ENCODE results near the gene MIXL1. TPM values are rescaled to one million over a fixed set of nuclear protein-coding genes. Genes with fewer than 3 reads are reported as not detected.
A peak's percentile ranks its signal among the peaks of the same experiment; 100 is the strongest.
"Not testable (repeated sequence)": the region's sequence is repeated elsewhere in the genome, so short reads cannot be mapped to it uniquely, and the experiment has no call there.

Gene MIXL1
- total RNA-seq, 2 experiments from 2014 or later = not detected

DNA sequence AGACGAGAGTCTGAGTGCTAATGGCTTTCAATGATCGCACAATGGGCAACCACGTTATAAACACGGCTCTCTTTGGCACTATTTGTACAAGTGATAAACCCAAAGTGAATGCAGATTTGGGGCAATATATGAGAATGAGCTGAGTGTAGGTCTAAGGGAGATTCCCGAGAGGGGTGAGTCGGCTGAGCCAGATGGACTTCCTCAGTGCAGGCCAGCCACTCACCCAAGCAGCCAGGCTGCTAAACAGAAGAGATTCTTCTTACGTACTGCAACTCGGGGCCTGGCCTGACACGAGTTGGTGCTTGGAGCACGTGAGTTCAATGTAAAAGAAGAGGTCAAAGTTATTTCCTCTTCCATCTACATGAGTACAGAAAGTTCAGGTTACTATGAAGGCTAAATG lies 6.2 kb upstream of the MIXL1 start:
- H3K9me3 Mint-ChIP-seq = no peaks in the 10 kb centered on the region
- H3K36me3 Mint-ChIP-seq (ENCODE audit: low read depth) = no peaks in the 10 kb centered on the region
- no peaks in the 10 kb centered on the region for H3K4me1 Mint-ChIP-seq (ENCODE audit: low read depth)
- H3K27me3 Mint-ChIP-seq (ENCODE audit: low read depth) = peaks cover 3% of the 10 kb centered on the region
- DNase-seq = no peak
- no peak overlapping the region for H3K4me3 Mint-ChIP-seq
- intact Hi-C loops (cut with micrococcal nuclease) = no loop called here
- H3K27ac Mint-ChIP-seq = no peak overlapping the region
- CTCF ChIA-PET = no interaction called here

DNA sequence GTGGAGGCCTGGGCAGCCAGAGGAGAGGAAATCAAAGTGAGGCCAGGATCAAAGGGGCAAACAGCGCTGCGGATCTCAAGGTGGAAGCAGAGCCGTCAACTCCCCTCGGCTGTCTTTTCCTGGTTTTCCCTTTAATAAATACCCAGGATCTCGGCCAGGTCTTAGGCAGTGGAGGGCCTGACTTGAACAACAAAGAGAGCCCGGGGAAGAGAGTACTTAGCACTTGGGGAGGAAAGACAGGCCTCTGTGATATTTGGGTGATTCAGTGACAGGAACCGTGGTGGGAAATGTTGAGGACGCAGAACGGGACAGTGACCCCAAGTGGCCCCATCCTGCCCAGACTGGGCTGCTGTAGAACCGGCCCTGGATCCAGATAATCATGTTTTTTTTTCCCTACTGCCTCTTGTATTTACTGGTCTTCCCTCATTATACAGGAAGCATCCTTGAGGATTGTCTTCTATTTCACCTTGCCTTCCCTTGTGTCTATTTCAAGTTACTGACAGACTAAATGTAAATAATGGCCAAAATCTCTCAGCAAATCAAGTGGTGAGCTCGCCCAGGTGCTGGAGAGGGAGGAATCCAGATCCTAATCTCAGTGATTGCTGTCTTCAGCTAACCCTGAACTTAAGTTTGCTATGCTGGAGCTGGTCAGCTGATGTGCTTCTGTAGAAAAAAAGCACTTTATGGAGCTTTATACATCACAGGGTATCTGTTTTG lies 2.8 kb upstream of the MIXL1 start:
- Mint-ChIP-seq H3K27ac (no peak overlapping the region), H3K9me3 (no peaks in the 10 kb centered on the region), H3K4me3 (no peak overlapping the region), H3K4me1 (ENCODE audit: low read depth) (peaks cover 5% of the 10 kb centered on the region), H3K36me3 (ENCODE audit: low read depth) (no peaks in the 10 kb centered on the region), H3K27me3 (ENCODE audit: low read depth) (peaks cover 15% of the 10 kb centered on the region)
- intact Hi-C loops (cut with micrococcal nuclease) = loop anchor here (10.0 kb wide), 1 partner anchor 114 kb away; no protein-coding TSS in a partner anchor
- CTCF ChIA-PET = interaction anchor here (0.6 kb wide), 1 partner anchor 17 kb away, joined by 5 read pairs; no protein-coding TSS in a partner anchor
- DNase-seq = no peak

DNA sequence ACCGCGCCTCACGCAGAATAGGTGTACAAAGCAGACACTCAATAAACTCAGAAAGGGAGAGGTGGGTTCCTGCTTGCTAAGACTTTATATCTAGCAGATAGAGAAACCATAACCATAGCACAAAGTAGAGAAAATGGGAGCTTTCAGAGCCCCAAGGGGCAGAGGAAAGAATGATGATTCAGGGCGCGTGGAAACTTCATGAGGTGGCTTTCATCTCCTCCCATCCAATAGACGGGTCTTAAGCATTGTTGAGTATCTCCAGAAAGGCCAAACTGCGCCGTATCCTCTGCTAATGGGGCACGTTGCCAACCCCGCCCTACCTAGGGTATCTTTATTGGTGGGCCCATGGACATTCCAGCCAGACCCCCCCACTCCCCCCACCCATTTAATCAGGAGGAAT lies 778 bp upstream of the MIXL1 start:
- H3K36me3 Mint-ChIP-seq (ENCODE audit: low read depth) = peaks cover 1% of the 10 kb centered on the region
- peaks cover 5% of the 10 kb centered on the region for H3K4me1 Mint-ChIP-seq (ENCODE audit: low read depth)
- no peak overlapping the region for H3K27ac Mint-ChIP-seq
- H3K9me3 Mint-ChIP-seq = no peaks in the 10 kb centered on the region
- peaks cover 20% of the 10 kb centered on the region for H3K27me3 Mint-ChIP-seq (ENCODE audit: low read depth)
- intact Hi-C loops (cut with micrococcal nuclease) = loop anchor here (10.0 kb wide), 1 partner anchor 112 kb away; no protein-coding TSS in a partner anchor
- CTCF ChIA-PET = interaction anchor here (1.2 to 3.2 kb wide), 3 partner anchors 97 to 154 kb away, joined by 4 to 9 read pairs (median 6); no protein-coding TSS in a partner anchor
- no peak for DNase-seq
- peak overlapping the region; percentile 24 for H3K4me3 Mint-ChIP-seq

DNA sequence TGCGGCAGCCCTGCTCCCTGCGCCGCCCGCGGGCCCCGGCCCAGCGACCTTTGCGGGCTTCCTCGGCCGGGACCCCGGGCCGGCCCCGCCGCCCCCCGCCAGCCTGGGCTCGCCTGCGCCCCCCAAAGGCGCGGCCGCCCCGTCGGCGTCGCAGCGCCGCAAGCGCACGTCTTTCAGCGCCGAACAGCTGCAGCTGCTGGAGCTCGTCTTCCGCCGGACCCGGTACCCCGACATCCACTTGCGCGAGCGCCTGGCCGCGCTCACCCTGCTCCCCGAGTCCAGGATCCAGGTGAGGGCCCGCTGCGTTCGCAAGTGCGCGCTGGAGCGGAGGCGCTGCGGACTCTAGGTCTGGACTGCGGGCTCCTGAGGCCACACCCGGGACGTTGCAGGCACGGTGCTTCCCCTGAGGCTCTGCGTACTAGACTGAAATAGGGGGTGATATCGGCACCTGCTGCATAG lies 351 bp downstream of the MIXL1 start:
- intact Hi-C loops (cut with micrococcal nuclease) = loop anchor here (10.0 kb wide), 1 partner anchor 111 kb away; no protein-coding TSS in a partner anchor
- CTCF ChIA-PET = interaction anchor here (0.9 to 3.2 kb wide), 3 partner anchors 98 to 185 kb away, joined by 4 to 9 read pairs (median 4); partner anchors contain the start of gene PARP1
- Mint-ChIP-seq H3K27me3 (ENCODE audit: low read depth) (peaks cover 20% of the 10 kb centered on the region), H3K4me3 (peak overlapping the region; percentile 68), H3K27ac (no peak overlapping the region), H3K36me3 (ENCODE audit: low read depth) (peaks cover 1% of the 10 kb centered on the region), H3K9me3 (no peaks in the 10 kb centered on the region), H3K4me1 (ENCODE audit: low read depth) (peaks cover 5% of the 10 kb centered on the region)
- peak; percentile 16 for DNase-seq

DNA sequence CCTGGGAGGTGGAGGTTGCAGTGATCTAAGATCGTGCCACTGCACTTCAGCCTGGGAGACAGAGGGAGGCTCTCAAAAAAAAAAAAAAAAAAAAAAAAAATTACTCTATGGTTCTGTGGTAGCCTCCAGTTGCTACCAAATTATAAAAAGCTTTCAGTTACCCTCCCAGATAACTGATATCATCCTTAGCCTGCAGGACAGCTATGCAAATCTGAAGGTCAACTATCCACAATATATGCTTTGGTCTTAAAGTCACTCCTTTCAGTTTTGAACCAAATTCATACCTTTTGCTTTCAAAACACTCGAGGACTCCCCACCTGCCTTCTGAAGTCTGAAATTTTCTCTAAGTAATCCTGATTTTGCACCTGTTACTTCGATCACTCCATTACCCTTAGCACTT lies 3.1 kb downstream of the MIXL1 start:
- no peak for DNase-seq
- H3K27ac Mint-ChIP-seq = no peak overlapping the region
- no peak overlapping the region for H3K4me3 Mint-ChIP-seq
- peaks cover 20% of the 10 kb centered on the region for H3K27me3 Mint-ChIP-seq (ENCODE audit: low read depth)
- peaks cover 5% of the 10 kb centered on the region for H3K4me1 Mint-ChIP-seq (ENCODE audit: low read depth)
- peaks cover 1% of the 10 kb centered on the region for H3K36me3 Mint-ChIP-seq (ENCODE audit: low read depth)
- intact Hi-C loops (cut with micrococcal nuclease) = loop anchor here (10.0 kb wide), 1 partner anchor 108 kb away; no protein-coding TSS in a partner anchor
- H3K9me3 Mint-ChIP-seq = no peaks in the 10 kb centered on the region
- CTCF ChIA-PET = interaction anchor here (0.6 kb wide), 2 partner anchors 82 to 153 kb away, joined by 3 to 4 read pairs; no protein-coding TSS in a partner anchor

DNA sequence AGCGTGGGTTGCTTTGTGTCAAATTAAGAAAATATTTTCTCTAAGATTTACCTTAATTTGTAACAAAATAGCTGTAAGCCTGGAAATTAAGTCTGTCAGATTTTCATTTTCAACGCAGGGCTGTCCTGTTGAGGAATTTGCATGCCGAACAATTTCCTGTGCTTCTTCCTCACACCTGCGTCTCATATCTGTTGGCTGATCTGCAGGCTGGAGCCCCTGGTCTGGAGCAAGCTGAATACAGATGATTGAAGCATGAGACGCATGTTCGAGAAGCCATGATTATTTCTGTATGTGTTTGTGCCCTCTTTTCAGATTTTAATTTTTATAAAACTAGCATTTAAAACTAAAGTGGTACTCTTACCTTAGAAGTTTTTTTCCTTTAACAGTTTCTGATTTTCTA lies 9.8 kb downstream of the MIXL1 start:
- H3K27ac Mint-ChIP-seq = no peak overlapping the region
- no peak for DNase-seq
- peaks cover 16% of the 10 kb centered on the region for H3K36me3 Mint-ChIP-seq (ENCODE audit: low read depth)
- no peaks in the 10 kb centered on the region for H3K27me3 Mint-ChIP-seq (ENCODE audit: low read depth)
- no peaks in the 10 kb centered on the region for H3K9me3 Mint-ChIP-seq
- H3K4me1 Mint-ChIP-seq (ENCODE audit: low read depth) = no peaks in the 10 kb centered on the region
- H3K4me3 Mint-ChIP-seq = no peak overlapping the region
- intact Hi-C loops (cut with micrococcal nuclease) = no loop called here
- CTCF ChIA-PET = no interaction called here

DNA sequence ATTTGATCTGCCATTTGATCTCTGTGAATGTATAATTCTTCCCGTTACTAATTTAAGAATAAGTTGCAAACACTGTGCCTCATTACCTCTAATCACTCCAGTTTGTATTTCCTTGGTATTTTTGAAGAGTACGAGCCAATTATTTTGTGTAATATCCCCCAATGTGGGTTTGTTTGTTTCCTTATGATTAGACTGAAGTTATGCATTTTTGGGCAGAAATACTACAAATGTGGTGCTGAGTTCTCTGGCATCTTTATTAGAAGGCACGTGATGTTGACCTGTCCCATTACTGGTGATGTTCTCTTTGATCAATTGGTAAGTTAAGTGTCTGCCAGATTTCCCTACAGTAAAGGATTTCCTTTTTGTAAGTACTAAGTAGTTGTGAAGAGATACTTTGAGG lies 10.3 kb downstream of the MIXL1 start:
- no peak overlapping the region for H3K4me3 Mint-ChIP-seq
- intact Hi-C loops (cut with micrococcal nuclease) = no loop called here
- H3K4me1 Mint-ChIP-seq (ENCODE audit: low read depth) = no peaks in the 10 kb centered on the region
- CTCF ChIA-PET = no interaction called here
- DNase-seq = no peak
- no peak overlapping the region for H3K27ac Mint-ChIP-seq
- H3K9me3 Mint-ChIP-seq = no peaks in the 10 kb centered on the region
- H3K36me3 Mint-ChIP-seq (ENCODE audit: low read depth) = peaks cover 17% of the 10 kb centered on the region
- H3K27me3 Mint-ChIP-seq (ENCODE audit: low read depth) = no peaks in the 10 kb centered on the region

DNA sequence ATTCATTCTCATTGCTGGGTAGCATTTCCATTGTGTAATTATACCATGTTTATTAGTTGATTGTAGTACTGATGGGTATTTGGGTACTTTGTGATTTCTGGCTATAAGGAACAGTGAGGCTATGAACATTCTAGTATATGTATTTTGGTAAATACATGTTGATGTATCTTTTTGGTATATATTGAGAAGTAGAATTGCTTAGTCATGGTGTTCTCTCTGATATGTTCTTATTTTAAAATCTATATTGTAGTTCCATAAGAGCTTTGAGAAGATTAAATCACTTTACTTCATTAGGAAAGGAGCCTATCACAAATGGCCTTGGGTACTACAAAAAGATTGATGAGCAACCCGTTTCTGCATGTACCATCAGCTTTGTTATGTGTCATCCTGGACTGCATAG lies 13.4 kb downstream of the MIXL1 start:
- Mint-ChIP-seq H3K27ac (no peak overlapping the region), H3K36me3 (ENCODE audit: low read depth) (peaks cover 25% of the 10 kb centered on the region), H3K4me3 (no peak overlapping the region), H3K27me3 (ENCODE audit: low read depth) (no peaks in the 10 kb centered on the region), H3K9me3 (no peaks in the 10 kb centered on the region), H3K4me1 (ENCODE audit: low read depth) (no peaks in the 10 kb centered on the region)
- intact Hi-C loops (cut with micrococcal nuclease) = no loop called here
- no peak for DNase-seq
- CTCF ChIA-PET = interaction anchor here (0.7 kb wide), 2 partner anchors 16 to 41 kb away, joined by 4 to 5 read pairs; no protein-coding TSS in a partner anchor

DNA sequence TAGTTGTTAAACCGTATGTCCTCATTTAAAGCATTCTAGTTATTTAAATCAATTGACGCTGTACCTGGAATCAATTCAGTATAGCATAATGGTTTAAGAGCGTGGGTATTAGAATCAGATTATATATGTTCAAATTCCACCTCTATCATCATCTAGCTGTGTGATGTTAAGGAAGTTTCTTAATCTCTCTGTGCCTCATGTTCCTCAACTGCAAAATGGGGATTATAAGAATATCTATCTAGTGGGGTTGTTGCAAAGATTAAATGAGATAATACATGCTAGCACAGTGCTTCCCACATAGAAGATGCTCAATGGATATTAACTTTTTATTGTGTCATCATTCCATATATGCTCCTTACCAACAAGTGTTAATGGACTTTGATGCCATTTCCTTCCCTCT lies 16.0 kb downstream of the MIXL1 start:
- DNase-seq = no peak
- no peaks in the 10 kb centered on the region for H3K4me1 Mint-ChIP-seq (ENCODE audit: low read depth)
- no peaks in the 10 kb centered on the region for H3K27me3 Mint-ChIP-seq (ENCODE audit: low read depth)
- H3K4me3 Mint-ChIP-seq = no peak overlapping the region
- CTCF ChIA-PET = no interaction called here
- H3K27ac Mint-ChIP-seq = no peak overlapping the region
- intact Hi-C loops (cut with micrococcal nuclease) = no loop called here
- H3K9me3 Mint-ChIP-seq = no peaks in the 10 kb centered on the region
- H3K36me3 Mint-ChIP-seq (ENCODE audit: low read depth) = peaks cover 26% of the 10 kb centered on the region

DNA sequence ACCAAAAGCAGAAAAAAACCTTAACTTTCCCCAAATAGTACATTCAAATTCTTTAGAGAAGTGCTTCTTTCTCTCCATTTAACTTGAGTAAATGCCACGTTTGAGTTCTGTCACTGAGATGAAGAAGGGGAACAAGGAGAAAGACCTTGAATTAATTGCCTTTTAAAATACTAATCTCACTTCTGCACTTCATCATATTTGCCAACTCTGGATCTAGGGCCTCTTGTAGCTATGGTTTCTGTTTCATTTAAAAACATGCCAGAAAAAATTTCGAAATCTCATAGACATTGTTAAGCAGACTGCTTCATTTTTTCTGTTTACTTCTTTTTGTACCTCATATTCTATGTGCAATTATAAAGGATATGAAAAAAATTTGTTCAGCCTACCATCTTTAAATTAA lies 24.6 kb downstream of the MIXL1 start:
- Mint-ChIP-seq H3K27ac (no peak overlapping the region), H3K36me3 (ENCODE audit: low read depth) (peaks cover 12% of the 10 kb centered on the region), H3K9me3 (no peaks in the 10 kb centered on the region), H3K27me3 (ENCODE audit: low read depth) (no peaks in the 10 kb centered on the region), H3K4me1 (ENCODE audit: low read depth) (no peaks in the 10 kb centered on the region), H3K4me3 (no peak overlapping the region)
- DNase-seq = no peak
- intact Hi-C loops (cut with micrococcal nuclease) = no loop called here
- CTCF ChIA-PET = no interaction called here

DNA sequence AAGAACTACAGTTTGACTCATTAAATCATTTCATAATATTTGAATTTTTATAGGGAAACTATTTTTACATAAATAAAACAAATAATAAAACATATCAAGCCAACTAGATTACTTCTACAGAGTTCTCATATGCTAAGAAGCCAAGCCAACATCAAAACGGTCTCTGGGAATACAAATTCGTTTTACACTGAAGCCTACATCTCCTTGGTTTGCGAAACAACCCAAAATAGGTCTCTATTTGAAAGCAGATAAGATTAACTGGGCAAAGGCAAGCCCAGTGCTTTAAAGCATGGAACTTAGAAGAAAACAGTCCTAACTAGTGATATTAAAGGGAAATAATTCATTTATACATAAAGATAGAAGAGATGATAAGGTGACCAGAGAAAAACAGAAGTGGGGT lies 25.3 kb downstream of the MIXL1 start:
- H3K4me1 Mint-ChIP-seq (ENCODE audit: low read depth) = no peaks in the 10 kb centered on the region
- intact Hi-C loops (cut with micrococcal nuclease) = no loop called here
- no peak overlapping the region for H3K4me3 Mint-ChIP-seq
- DNase-seq = no peak
- H3K27ac Mint-ChIP-seq = no peak overlapping the region
- H3K27me3 Mint-ChIP-seq (ENCODE audit: low read depth) = no peaks in the 10 kb centered on the region
- CTCF ChIA-PET = no interaction called here
- peaks cover 12% of the 10 kb centered on the region for H3K36me3 Mint-ChIP-seq (ENCODE audit: low read depth)
- no peaks in the 10 kb centered on the region for H3K9me3 Mint-ChIP-seq

DNA sequence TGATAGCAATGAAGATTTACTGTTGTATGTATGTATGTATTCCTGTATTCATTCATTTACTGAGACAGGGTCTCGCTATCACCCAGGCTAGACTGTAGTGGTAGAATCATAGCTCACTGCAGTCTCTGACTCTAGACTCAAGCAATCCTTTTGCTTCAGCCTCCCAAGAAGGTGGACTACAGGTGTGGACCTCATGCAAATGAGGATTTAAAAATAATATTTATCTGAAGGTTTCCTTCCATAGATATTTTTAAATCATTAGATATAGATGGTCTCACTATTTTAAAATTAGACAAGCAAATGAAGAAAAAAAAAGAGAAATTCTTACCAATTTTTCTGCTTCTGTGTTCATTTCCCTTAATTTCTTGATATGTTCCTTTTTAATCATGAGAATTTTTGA lies 27.0 kb downstream of the MIXL1 start:
- intact Hi-C loops (cut with micrococcal nuclease) = no loop called here
- H3K9me3 Mint-ChIP-seq = no peaks in the 10 kb centered on the region
- no peak overlapping the region for H3K4me3 Mint-ChIP-seq
- CTCF ChIA-PET = no interaction called here
- H3K4me1 Mint-ChIP-seq (ENCODE audit: low read depth) = no peaks in the 10 kb centered on the region
- no peak overlapping the region for H3K27ac Mint-ChIP-seq
- no peak for DNase-seq
- H3K27me3 Mint-ChIP-seq (ENCODE audit: low read depth) = no peaks in the 10 kb centered on the region
- peaks cover 10% of the 10 kb centered on the region for H3K36me3 Mint-ChIP-seq (ENCODE audit: low read depth)

DNA sequence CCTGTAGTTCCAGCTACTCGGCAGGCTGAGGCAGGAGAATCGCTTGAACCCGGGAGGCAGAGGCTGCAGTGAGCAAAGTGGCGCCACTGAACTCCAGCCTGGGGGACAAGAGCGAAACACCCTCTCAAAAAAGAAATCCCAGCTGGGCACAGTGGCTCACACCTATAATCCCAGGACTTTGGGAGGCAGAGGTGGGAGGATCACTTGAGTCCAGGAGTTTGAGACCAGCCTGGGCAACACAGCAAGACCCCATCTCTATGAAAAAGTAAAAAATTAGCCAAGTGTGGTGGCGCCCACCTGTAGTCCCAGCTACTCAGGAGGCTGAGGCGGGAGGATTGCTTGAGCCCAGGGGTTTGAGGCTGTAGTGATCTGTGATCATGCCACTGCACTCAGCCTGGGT lies 29.4 kb downstream of the MIXL1 start:
- H3K4me3 Mint-ChIP-seq; H3K36me3 Mint-ChIP-seq (ENCODE audit: low read depth); H3K27me3 Mint-ChIP-seq (ENCODE audit: low read depth); intact Hi-C loops (cut with micrococcal nuclease); CTCF ChIA-PET; H3K27ac Mint-ChIP-seq; DNase-seq; H3K9me3 Mint-ChIP-seq; H3K4me1 Mint-ChIP-seq (ENCODE audit: low read depth): not testable (repeated sequence)

All from activated naive CD4-positive, alpha-beta T cell treated with anti-CD3 and anti-CD28 coated beads for 36 hours (primary cell).